GM19324 (cell line): Measurements from ENCODE around the gene SERPINA4.

Experiments used
- ATAC-seq: cut with Tn5 transposase; IDR thresholded peaks from one replicate; pipeline ENCODE4 v1.9.1; 2021; ENCODE audit warnings: mild to moderate bottlenecking, moderate library complexity; ENCODE audit not compliant: unreplicated experiment, low FRiP score

SERPINA4 gene

GRCh38 chr14:94542111-94542810 is 19.0 kb upstream of the SERPINA4 start:
- ATAC-seq, result no peak

- no peak for ATAC-seq
These were observed 18.3 kb upstream of the SERPINA4 start for GRCh38 chr14:94542811-94543440.

- ATAC-seq, result no peak
These were observed 17.7 kb upstream of the SERPINA4 start for GRCh38 chr14:94543449-94544124.

GRCh38 chr14:94544726-94545125 is 16.5 kb upstream of the SERPINA4 start:
- ATAC-seq, result no peak

- ATAC-seq, result no peak
These were observed 16.0 kb upstream of the SERPINA4 start for GRCh38 chr14:94545131-94545841.

- ATAC-seq, result no peak
These were observed 14.0 kb upstream of the SERPINA4 start for GRCh38 chr14:94547151-94547680.

- no peak for ATAC-seq
These were observed 13.5 kb upstream of the SERPINA4 start for GRCh38 chr14:94547726-94548125.

- ATAC-seq, result no peak
These were observed 12.9 kb upstream of the SERPINA4 start for GRCh38 chr14:94548131-94548998.

GRCh38 chr14:94548999-94549985 is 11.9 kb upstream of the SERPINA4 start:
- no peak for ATAC-seq

- ATAC-seq, result no peak
These were observed 11.2 kb upstream of the SERPINA4 start for GRCh38 chr14:94550041-94550440.

- no peak for ATAC-seq
These were observed 5.3 kb upstream of the SERPINA4 start for GRCh38 chr14:94555991-94556390.

GRCh38 chr14:94557327-94557726 is 3.9 kb upstream of the SERPINA4 start:
- ATAC-seq, result no peak

- ATAC-seq, result no peak
These were observed 2.4 kb upstream of the SERPINA4 start for GRCh38 chr14:94558842-94559241.

- no peak for ATAC-seq
These were observed 1.5 kb upstream of the SERPINA4 start for GRCh38 chr14:94559638-94560290.

- ATAC-seq, result no peak
These were observed 964 bp upstream of the SERPINA4 start for GRCh38 chr14:94560291-94560665.

- ATAC-seq, result no peak
These were observed 391 bp downstream of the SERPINA4 start for GRCh38 chr14:94561656-94562010.

- no peak for ATAC-seq
These were observed 780 bp downstream of the SERPINA4 start for GRCh38 chr14:94562022-94562421.
